GM21717 (cell line): ENCODE measurements around the gene ELFN2.

ENCODE experiments used
- ATAC-seq: cut with Tn5 transposase; IDR thresholded peaks from one replicate; pipeline ENCODE4 v1.9.1; 2021; ENCODE audit warnings: mild to moderate bottlenecking, moderate library complexity; ENCODE audit not compliant: unreplicated experiment

ELFN2 gene

DNA sequence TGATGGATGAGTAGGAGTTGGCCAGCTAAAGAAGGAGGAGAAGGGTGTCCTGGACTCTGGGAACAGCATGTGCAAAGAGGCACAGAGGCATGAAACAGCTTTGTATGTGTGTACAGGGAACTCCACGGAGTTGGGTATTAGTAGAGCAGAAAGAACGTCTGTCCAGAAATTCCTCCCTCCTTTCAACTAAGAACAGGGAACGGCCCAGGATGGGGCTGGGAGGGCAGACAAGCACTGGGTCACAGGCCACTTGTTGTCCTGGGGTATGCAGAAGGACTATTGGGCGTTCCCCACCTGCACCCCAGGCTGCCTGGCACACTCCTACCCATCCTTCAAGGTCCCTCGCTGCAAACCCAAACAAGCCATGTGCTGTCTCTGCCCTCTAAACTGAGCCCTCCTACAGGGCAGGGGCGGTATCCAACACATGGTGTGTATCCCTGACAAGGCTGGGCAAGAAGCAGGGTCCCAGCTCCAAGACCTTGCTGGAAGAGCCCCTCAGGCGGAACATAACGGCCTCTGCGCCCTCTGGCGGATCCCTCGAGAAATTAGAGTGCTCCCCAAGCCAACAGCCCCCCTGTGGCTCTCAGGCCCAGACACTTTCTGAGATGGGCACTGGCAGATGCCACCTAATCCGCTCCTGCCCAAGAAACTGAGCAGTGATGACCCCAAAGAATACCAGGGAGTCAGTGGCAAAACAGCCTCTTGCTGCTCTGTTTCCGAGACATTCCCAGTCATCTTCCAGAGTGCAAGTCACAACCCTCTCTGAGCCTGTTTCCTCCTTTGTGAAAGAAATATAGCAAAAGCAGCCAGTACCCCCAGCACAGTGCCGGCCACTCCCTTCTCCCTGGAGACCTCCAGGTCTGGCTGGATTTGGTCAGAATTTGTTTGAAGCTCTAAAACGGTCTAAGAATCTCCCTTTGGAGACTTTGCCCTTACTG, 1.6 kb upstream of the ELFN2 start:
- ATAC-seq = no peak

DNA sequence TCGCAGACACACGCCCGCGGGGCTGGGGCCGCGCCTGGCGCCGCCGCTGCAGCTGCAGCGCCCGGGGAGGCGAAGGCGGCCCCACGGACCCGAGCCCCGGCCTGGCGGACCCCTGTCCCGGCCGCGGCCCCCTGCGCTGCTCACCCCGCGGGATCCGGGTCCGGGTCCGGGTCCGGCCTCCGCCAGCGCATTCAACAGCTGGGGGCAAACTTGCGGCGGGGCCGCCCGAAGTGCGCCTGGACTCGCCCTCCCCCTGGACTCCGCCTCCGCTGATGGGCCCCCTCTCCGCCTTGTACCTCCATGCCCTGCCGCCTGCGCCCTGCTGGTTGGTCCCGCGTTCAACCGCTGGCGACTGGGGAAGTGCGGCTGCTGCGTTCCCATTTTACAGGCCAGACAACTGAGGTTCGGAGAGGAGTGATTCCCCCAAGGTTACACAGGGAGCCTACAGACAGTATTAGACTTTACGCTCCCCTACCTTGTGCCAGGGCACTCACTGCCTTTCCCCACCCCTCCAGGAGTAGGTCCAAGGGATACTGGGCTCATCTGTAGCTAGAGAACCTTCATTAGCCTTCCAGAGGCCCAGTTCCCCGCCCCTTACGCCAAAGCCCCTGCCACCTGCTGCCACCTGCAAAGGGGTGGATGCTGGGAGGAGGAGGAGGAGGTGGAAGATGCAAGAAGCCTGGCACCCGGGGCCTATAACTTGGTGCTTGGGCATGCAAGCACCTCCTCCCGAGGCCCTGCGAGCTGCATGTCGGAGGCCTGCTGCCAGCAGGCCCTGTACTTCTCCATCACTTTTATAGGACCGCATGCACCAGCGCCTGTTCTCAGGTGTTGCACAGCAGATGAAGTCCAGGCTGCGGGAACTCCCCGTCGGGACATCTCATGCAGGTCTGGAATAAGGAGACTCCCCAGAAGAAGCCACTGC, 694 bp upstream of the ELFN2 start:
- no peak for ATAC-seq

DNA sequence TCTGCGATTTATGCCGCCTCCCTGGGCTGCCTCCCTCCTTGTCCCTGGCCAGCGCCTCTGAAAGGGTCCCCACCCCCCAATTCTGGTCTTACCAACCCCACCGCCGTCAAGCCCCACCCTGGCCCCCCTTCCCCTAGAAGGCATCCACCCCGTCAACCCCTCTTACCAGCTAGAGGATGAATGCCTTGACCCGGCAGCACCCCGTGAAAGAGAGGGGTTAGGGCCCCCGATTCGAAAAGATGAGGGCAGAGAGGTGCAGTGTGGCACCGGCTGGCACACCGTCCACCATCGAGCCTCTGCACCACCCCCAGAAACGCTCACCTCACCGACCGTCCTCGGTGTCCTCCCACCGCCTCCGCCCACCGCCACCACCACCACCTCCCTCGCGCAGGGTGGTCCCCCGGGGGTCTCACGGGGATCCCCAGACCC, 559 bp downstream of the ELFN2 start:
- no peak for ATAC-seq

DNA sequence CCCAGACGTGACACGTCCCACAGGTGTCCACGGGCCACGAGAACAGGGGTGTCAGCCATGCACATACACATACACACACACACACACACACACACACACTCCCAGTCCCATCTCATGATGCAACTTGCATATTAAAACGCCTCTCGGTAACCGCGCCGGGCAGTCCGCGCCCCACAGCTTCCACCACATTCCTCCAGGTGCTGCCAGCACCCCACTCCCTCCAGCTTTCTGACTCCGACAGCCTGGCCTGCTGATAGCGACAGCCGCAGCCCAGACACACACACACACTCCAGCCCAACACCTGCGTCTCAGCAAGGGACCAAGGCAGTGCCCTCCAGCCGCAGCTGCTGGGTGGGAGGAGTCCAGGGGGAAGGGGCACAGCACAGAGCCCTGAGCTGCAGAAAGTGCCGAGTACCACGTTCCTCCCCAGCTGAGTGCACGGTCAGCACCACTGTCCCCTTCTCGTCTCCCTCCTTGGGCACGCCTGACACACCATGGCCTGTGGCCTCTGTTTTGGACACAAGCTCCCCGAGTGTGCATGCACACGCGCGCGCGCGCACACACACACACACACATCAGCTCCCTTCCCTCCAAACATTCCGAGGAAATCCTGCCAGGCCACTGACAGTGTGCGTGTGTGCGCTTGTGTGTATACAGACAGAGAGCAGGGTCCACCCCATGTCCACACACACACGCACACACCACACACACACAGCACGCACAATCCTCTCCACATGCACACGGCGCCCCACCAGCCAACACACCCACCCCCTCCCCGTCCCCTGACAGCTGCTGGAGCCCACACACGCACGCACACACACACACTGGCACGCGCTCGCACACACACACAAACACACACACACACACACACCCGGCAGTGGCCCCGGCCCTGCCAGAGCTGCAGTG, 1.2 kb downstream of the ELFN2 start:
- no peak for ATAC-seq

DNA sequence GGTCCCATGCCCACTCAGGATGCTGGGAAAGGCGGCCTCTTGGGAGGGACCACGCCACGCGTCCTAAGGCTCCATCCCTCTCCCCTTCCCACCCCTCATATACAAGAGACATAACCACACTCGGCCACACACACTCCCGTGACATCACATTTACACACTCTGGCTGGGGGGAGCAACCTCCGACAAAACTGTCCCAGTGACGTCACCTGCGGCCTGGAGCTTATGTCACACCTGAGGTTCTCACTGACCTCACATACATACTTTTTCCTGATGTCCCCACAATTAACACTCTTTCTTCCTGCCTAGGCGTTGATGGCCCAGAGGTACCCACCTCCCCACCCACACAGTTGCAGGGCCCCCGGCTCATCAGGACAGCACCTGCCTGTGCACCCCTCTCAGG, 1.9 kb downstream of the ELFN2 start:
- no peak for ATAC-seq

DNA sequence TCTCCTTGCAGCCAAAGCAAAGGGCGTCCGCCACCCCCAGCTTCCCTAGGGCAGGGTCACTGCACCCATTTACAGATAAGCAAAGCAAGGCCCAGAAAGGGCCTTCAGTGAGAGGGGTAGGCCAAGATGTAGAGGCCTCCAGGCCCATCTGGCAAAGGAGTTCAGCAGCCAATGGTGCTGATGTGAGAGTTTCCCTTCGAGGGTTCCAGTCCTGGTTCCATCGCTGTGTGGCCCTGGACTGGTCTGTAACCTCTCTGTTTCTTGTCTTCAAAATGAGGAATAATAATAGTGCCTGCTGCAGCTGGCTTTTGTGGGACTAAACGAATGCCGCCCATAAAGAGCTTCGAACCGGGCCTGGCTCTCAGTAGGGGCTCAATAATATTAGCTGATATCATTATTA, 4.0 kb downstream of the ELFN2 start:
- no peak for ATAC-seq

DNA sequence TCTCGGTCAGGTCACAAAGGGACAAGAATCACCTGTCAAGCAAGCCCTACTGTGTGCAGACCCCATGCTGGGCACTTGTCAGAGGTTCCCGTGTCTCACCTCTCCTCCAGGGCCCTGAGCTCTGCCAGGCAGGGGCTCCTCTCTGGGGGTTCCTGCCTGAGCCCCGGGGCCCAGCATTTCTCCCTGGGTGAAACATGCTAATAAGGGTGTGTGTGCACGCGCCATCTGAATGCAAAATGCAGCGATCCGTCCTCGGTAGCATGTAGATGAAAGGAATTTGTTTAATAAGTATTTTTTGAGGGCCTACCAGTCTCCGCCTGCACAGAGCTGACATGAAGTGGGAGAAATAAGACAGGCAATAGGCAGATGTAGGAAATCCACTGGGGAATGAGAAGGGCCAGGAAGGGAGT, 5.8 kb downstream of the ELFN2 start:
- no peak for ATAC-seq

DNA sequence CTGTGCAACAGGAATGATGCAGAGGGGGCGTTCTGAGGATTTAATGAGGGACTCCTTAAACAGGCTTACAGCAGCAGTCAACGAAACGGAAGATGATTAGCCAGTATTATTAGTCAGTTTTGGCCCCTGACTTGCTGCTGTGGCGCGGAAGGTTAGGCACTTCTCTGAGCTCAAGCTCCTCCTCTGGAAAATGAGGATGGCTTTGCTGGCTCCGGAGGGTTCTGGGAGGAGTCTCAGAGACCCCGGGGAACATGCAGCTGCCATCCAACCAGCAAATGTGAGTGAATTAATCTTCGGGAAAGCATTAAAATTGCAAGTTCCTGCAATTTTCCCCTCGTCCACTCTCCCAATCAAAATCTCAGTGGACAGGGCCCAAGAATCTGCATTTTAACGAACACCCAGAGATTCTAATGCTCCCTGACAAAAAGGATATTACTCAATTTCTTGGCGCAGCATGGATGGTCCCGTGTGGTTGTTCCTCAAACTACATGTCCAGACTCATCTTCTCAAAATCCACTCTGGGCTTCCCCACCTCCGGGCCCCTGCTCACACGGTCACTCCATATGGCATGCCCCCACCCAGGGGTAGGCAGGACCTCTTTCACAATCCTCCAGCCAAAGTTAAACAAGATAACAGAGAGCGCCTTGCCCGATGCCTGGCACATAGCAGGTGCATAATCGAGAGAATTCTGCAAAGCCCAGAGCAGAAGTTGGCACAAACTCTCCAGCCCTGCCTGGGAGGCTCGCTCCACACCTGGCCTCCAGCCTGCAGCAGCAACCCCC, 6.4 kb downstream of the ELFN2 start:
- ATAC-seq = no peak

DNA sequence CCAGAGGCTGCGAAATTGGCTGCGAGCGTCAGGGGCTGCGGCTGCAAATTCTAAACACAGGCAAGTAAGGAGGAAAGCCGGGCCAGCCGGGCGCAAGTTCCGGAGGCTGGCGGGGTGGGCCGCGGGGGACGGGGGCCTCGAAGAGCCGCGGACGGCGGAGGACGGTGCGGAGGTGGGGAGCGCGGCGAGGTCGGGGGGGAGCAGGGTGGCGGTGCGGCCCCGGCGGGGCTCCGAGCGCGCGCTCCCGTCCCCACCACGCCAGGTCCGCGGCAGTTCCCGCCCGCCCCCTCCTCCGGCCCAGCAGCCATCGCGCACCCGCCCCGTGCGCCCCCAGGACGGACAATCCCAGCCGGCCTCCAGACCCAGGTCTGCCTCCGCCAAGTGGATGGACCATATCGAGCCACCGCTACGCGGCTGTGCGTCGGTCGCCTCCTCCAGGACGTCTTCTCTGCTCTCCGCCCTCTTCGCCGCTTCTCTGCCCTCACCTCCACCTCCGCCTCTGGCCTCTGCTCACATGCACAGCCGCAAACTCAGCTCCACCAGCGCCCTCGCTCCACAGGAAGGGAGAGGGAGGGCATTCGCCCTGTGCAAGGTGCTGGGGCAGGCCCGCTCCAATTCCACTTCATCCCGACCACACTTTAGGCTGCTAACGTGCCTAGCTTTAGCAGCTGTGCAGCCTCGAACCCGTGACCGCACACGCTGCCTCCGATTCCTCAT, 7.2 kb downstream of the ELFN2 start:
- no peak for ATAC-seq

DNA sequence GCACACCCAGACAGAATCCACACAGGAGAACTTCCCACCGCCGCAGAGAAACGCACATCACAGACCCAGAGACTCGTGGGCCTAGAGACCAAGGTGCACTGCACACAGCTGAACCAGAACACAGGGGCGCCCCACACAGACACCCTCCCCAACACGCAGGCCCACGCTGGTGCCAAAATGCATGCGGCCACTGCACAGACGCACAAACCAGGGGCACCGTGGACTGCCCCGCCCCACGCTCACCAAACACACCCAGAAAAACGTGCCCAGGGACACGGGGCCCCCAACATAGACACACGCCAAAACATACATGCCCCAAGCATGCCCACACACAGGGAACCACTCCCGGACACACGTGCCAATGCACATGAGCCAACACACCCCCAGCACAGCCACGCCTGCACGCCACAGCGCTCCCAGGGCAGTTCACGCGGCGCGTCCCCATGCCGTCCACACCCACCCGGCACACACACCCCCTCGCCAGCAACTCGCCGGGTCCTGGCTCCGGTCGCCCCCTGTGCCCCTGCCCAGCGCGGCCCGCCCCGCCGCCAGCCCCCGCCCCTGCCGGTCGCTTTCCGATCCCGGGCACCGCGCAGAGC, 7.8 kb downstream of the ELFN2 start:
- ATAC-seq = no peak

DNA sequence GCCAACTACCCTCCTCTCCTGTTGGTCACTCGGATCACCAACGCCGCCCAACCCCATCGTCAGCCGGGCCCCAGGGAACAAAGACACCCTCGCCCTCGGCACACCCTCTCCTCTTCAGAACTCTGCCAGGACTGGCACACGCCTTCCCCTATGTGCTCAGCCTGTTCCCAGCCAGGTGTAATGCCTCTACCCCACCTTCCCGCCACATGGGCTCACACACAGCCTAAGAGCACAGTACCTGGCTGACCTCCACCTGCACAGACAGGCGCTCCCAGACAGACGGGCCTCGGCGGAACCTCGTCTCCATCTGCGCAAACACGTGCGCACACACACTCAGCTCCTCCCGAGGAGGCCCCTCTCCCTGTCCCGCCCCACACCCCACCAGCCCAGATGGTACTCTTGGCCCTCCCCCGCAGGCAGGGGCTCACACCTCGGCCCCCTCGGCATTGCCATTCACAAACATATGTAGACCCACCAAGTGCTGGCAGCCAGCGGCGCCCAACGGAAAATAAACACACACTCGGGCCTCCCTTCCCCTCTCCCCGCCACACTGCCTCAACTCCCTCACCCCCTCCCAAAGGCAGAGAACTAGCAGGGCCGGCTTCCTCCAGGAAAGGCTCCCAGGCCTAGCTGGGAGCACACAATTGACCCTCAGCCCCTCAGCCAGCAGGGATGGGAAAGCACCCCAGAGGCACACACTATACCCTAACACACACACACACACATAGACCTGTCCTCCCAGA, 8.5 kb downstream of the ELFN2 start:
- ATAC-seq = no peak

DNA sequence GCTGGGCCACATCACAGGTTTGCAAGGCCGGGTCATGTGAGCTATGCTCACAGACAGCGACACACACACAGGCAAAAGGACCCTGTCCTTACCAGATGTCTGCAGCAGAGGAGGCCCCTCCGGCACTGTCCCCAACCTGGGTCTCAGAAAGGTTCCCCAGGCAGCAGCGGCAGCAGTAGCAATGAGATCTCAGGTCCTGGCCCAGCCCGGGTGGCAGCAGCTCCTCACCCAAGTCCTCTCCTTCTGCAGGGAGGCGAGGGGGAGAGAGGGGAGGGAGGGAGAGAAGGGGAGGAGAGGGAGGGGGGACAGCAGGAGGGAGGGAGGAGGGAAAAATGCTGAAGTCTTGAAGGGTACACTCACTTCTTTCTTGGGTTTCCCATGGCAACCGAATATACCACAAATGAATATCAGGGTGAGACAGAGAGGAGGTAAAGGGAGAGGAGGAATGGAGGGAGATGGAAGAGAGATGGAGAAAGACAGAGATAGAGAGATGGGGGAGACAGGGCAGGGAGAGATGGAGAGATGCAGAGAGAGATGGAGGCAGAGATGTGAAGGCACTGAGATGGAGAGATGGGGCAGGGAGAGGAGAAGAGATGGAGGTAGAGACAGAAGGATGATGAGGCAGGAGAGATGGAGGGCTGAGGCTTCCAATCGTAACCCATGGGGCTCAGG, 9.5 kb downstream of the ELFN2 start:
- no peak for ATAC-seq

DNA sequence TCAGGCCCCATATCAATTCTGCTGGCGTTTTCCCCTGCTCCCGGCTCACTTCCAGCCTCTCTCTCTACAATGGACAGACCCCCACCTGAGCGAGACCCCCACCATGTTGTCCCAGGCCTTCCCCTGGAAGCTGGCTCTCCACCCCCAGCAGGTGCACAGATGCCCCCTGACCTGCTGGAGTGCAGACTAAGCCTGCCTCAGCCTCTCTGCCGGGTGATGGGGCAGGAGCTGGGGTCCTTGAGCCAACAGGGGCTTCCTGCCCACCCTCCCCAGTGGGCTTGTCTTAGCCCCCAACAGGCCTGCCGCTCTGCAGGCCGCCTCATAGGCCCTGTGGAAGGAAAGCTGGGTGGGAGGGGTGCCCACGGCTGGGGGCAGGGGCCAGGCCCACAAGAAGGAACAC, 10.0 kb downstream of the ELFN2 start:
- no peak for ATAC-seq

DNA sequence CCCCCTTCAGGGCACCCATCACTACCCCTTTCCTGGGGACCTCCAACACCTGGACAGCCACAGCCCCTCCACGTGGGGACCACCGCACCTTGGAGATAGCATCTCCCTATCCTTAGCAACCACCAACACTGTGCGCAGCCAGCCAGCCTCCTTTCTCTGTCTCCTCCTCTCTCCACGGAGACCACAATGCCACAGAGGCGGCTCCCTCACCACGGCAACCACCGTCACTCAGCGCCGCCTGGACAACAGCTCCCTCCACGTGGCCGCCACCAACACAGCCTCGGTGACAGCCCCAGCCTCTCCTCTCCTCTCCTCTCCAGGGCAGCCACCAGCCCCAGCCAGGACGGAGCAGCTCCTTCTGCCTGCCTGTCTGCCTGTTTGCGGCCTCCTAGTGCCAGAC, 10.5 kb downstream of the ELFN2 start:
- ATAC-seq = no peak

DNA sequence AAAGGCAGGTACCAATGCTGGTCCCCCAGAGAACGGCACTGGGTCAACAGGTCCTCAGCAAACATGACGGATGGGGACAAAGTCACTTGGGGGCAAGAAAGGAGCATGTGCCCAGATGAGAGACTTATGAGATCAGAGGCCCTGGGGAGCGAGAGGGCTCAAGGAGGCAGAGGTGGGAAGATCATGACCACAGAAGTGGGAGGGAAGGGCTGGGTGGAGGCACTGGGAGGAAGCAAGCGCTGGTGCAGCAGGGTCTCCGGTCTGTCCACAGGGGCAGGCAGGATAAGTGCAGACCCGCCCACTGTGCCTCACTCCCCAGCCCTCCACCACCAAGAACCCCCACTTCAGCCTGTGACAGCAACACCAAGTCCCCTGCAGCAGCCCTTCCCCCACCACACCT, 10.9 kb downstream of the ELFN2 start:
- ATAC-seq = no peak

DNA sequence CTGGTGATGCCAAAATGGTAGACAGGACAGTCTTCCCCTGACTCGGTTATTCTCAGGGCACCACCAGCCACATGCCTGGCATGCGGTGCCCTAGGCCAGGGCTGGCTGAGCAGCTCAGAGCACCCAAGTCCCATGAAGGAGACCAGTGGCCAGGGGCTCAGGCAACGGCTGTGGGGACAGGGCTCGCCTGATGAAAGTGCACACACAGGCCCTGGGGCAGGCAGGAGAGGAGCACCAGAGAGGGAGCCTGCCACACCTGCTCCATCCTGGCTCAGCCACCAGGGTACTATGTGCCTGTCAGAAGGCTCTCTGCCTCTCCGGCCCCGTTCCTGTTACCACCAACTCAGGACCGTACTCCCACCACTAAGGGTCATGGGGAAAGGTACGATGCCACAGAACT, 12.1 kb downstream of the ELFN2 start:
- no peak for ATAC-seq

DNA sequence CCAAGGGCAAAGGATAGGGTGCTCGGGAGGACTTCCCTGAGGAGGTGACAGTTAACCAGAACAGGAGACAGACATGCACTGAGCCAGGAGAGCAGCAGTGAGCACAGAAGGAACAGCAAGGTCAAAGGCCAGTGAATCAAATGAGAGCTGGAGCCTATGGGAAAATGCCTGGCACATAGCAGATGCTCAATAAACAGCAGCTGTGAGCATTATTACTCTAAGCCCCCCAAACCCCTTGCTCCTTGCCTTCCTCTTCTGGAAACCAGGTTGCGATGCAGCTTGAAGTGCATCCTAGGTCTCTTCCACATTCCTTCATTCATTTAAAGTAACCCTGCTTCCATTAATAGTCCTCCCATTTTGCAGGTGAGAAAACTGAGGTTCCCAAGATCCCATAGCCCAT, 13.0 kb downstream of the ELFN2 start:
- ATAC-seq = no peak

DNA sequence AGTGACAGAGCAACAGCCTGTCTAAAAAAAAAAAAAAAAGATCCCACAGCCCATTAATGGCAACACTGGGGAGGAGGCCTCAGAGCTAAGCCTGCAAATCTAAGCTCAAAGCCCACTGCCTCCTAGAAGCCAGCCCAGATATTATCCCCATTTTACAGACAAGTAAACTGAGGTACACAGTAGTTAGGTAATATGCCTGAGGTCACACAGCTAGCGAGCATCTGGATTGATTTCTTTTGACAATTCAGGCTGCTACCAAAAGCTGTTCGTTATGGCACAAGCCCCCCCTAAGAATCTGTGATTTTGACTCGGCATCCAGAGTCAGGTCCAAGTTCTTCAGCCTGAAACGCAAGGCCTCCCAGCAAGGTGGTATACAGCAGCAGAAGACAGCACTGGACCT, 13.7 kb downstream of the ELFN2 start:
- ATAC-seq = no peak
